GM19438 (cell line): ENCODE measurements around the gene ZNF296.

ENCODE experiments used
- ATAC-seq: cut with Tn5 transposase; IDR thresholded peaks from one replicate; pipeline ENCODE4 v1.9.1; 2021; ENCODE audit warnings: low read depth; ENCODE audit not compliant: unreplicated experiment

The ZNF296 gene

GRCh38 chr19:45103508-45104319, 27.4 kb upstream of the ZNF296 start:
- no peak for ATAC-seq

GRCh38 chr19:45103156-45103507, 26.9 kb upstream of the ZNF296 start:
- no peak for ATAC-seq

DNA sequence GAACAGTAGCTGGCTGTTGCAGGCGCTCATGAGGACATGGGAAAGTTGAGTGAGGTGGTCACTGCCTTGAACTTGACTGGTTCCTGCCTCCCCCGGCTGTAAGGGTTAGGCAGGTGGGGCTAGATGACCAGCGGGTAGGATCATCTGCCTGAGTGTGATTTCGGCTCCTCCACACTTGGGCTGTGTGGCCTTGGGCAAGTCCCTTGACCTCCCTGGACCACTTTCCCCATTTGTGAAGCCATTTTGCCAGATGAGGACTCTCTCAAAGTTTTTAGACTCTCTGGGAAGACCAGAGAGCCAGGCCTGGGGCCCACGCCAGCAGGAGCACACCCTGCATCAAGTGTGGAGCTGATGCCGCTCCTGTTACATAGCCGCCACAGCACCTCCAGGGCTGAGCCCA, 26.2 kb upstream of the ZNF296 start:
- ATAC-seq = no peak

DNA sequence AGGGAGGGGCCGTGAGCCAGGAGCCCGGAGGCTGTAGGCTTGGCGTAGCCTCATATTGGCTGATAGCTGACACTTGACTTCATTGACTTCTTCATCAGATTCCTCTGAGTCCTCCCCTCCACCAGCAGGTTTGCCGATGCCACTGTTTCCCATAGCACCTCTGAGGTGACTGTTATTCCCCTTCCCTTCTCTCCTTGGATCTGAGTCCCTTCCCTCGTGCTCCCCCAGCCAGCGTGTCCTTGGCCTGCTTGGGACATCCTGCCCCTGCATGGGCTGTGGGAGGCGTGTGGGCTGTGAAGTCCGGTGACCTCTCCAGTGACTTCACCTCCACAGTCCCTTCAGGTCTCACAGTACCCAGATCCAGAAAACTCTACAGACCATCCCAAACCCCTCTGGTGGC, 25.5 kb upstream of the ZNF296 start:
- no peak for ATAC-seq

- ATAC-seq = no peak
These were observed 24.6 kb upstream of the ZNF296 start for GRCh38 chr19:45100846-45101252.

- ATAC-seq = no peak
These were observed 23.9 kb upstream of the ZNF296 start for GRCh38 chr19:45100201-45100600.

DNA sequence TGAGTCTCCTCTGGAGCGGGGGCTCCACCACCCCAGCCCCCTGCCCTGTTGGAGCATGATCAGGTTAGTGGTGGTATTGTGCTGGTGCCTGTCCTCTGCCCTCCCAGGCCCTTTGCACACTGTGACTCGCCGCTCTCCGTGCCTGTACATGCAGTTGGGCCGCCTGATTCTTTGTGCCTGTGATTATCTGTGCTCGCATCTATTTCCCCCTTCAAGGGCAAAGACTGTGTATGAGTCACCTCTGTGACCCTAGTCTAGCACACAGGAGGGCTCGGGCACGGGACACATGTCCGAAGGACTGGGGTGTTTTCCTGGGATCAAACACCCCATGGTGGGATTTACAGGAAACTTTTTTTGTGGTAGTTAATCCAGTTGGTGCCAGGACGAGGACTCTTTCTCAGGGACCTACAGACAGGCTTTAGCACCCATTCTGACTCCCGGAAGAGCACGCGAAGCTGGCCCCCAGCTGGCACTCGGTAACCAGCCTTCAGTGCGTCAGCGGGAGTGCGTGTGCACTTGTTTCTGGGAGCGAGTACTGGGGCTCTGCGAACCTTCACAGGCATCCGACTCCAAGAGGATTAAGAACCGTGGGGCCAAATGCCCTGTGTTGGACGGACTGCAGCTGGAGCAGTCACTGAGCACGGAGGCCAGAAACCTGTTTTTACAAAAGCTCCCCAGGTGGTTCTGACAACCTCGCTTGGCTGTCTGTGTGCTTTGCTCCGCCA, 23.4 kb upstream of the ZNF296 start:
- ATAC-seq = no peak

GRCh38 chr19:45098521-45099466, 22.5 kb upstream of the ZNF296 start:
- no peak for ATAC-seq

- no peak for ATAC-seq
These were observed 21.7 kb upstream of the ZNF296 start for GRCh38 chr19:45097776-45098520.

DNA sequence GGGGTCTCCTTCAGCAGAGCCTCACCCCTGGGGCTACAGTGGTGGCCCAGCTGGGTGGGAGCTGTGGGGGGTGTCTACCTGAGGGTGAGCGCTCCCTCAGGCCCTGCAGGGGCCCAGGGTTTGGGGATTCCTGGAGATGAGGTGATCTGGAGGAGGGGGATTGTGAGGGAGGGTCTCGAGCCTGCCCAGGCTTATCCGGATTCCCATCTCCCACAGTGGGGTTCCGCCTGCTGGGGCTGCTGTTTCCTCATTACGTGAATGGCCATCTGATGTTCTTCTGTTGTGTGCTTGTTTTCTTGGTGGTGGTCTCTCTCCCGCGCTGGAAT, 21.1 kb upstream of the ZNF296 start:
- no peak for ATAC-seq

GRCh38 chr19:45096700-45097099, 20.4 kb upstream of the ZNF296 start:
- ATAC-seq = no peak

GRCh38 chr19:45095496-45096413, 19.5 kb upstream of the ZNF296 start:
- no peak for ATAC-seq

- ATAC-seq = no peak
These were observed 18.4 kb upstream of the ZNF296 start for GRCh38 chr19:45094707-45095106.

DNA sequence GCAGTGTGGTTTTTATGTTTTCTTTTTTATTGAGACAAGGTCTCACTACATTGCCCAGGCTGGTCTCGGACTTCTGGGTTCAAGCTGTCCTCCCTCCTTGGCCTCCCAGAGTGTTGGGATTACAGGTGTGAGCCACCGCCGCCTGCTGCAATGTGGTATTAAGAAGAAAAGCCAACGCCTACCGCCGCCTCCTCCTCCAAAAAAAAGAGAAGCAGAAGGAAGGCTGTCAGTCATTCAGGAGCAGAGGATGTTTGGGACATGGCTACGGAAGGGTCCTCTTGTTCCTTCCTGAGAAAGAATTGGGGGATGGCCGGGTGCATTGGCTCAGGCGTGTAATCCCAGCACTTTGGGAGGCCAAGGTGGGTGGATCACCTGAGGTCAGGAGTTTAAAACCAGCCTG, 17.9 kb upstream of the ZNF296 start:
- no peak for ATAC-seq

DNA sequence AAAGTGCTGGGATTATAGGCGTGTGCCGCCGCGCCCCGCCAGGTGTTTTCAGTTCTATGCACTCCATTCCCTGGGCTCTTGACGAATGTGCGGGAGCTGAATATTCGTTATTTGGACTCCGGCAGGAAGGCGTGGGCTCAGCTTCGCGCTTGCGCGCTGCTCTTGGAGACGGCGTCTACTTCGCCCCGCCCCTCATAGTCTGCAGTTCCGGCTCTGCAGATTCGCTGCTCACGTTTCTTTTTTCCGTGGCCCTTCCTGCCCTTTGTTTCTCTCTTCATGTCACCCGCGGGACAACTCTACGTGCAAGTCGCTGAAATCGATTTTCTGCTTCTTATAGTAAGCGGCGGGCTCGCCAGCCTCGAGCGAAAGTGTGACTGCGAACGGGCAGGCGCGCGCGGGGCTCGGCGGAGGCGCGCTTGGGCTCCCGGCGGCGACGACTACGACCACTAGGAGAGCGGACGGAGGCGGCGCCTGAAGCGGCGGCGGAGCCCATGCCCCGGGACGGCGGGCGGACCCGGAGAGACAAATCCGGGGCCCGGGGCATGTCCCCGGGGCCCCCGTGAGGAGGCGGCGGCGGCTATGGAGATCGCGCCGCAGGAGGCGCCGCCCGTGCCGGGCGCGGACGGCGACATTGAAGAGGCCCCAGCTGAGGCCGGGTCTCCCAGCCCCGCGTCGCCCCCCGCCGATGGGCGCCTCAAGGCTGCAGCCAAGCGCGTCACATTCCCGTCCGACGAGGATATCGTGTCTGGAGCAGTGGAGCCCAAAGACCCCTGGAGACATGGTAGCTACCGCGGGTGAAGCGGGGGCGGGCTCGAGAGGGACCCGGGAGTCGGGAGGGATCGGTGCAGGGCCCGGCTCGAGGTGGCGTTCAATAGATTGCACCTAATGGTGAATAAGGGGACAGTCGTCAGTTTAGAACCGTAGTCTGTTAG, 16.7 kb upstream of the ZNF296 start, which contains the start of gene PPP1R37:
Gene PPP1R37, plus strand, starts transcription at position 433 of the 932 bp plus-strand sequence. Its CDS starts 147 bp downstream, at position 580.
- peak; percentile 60 for ATAC-seq

DNA sequence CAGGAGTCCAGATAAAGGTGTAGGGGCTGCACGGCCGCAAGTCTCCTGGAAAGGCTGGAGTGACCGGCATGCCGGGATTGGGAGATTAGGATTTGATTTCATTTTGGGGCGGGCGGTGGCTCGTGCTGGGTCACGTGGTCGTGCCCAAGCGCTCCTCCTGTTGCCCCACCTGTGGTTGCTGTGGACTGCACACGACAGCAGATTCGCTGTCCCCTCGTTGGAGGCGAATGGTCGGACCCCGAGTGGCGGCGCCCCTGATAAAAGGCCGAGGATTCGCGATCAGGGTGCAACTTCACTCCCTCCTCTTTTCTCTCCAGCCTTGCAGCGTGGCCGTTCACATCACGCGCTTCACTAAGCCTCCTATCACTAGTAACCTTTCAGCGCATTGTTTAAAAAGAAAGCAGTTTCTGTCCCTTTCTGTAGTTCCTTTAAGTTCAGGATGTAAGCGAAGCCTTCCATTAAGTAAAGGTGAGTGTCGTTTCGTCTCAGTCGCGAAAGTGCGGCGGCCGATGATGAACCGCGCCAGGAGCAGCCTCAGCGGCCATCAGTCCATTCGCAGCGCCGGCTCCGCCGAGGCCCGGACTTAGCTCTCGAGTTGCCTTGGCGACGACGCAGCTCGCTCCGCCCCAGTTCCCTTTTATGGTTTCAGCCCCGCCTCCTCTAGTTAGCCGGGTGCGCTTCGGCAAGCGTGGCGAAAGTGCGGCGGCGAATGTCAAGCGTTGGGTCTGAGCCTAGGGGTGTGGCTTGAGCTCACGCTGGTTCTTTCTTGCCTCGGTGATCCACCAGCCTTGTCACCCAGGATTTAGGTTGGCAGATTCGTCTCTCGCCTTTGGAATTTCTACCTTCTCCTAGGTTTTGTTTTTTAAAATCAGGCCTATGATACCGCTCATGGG, 15.0 kb upstream of the ZNF296 start:
- peak; percentile 61 for ATAC-seq

DNA sequence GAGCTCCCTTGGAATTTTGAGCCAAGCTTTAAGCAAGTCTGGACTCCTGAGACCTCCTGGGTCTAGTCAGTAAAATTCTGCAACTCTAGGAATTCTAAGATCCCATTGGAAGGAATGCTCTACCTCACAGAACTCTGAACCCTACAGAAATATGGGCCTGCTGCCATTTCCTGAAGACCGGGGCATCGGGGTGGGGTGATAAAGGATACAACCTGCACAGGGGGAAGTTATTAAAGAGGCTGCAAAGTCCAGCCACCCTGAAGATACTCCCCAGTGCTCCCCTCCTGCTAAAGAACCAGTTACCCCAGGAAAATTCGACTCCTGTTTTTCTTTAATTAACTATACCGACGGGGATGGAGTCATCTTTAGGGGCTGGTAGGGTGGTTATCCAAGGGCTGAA, 14.3 kb upstream of the ZNF296 start:
- no peak for ATAC-seq
